Activated CD4-positive, alpha-beta T cell treated with anti-CD3 and anti-CD28 coated beads, Interleukin-2, amount 50 U/mL, for 4 hours (primary cell): ENCODE data around the gene PHLDB2.

Experiments
- DNase-seq, 2 experiments: peaks; one replicate each; pipeline ENCODE4 v3.0.0-alpha.2; 2020

The PHLDB2 gene

GRCh38 chr3:111929484-111929883 is 70.4 kb downstream of the PHLDB2 start:
- DNase-seq, result no peak

- DNase-seq, result no peak
These were observed 73.9 kb downstream of the PHLDB2 start for GRCh38 chr3:111932946-111933345.

GRCh38 chr3:111936191-111936841 is 77.3 kb downstream of the PHLDB2 start:
- no peak for DNase-seq

- no peak for DNase-seq
These were observed 77.9 kb downstream of the PHLDB2 start for GRCh38 chr3:111936967-111937366.

- no peak for DNase-seq
These were observed 78.8 kb downstream of the PHLDB2 start for GRCh38 chr3:111937871-111938270.

GRCh38 chr3:111939873-111940272 is 80.8 kb downstream of the PHLDB2 start:
- no peak for DNase-seq

GRCh38 chr3:111943533-111943932 is 84.5 kb downstream of the PHLDB2 start:
- no peak for DNase-seq

GRCh38 chr3:111944372-111944771 is 85.3 kb downstream of the PHLDB2 start:
- DNase-seq, result no peak

GRCh38 chr3:111947231-111947630 is 88.2 kb downstream of the PHLDB2 start:
- DNase-seq, result no peak

- no peak for DNase-seq
These were observed 89.7 kb downstream of the PHLDB2 start for GRCh38 chr3:111948786-111949185.

GRCh38 chr3:111949712-111950111 is 90.6 kb downstream of the PHLDB2 start:
- DNase-seq, result no peak

- no peak for DNase-seq
These were observed 92.0 kb downstream of the PHLDB2 start for GRCh38 chr3:111951032-111951431.

- DNase-seq, result no peak
These were observed 93.0 kb downstream of the PHLDB2 start for GRCh38 chr3:111952086-111952485.

GRCh38 chr3:111952866-111953450 is 93.9 kb downstream of the PHLDB2 start:
- no peak for DNase-seq

GRCh38 chr3:111954228-111954990 is 95.3 kb downstream of the PHLDB2 start:
- no peak for DNase-seq

GRCh38 chr3:111955876-111956275 is 96.8 kb downstream of the PHLDB2 start:
- no peak for DNase-seq

- DNase-seq, result no peak
These were observed 97.4 kb downstream of the PHLDB2 start for GRCh38 chr3:111956449-111956848.

- no peak for DNase-seq
These were observed 98.1 kb downstream of the PHLDB2 start for GRCh38 chr3:111956995-111957734.

GRCh38 chr3:111961461-111962164 is 102.5 kb downstream of the PHLDB2 start:
- DNase-seq, result no peak

- DNase-seq, result no peak
These were observed 104.4 kb downstream of the PHLDB2 start for GRCh38 chr3:111963424-111963823.

GRCh38 chr3:111965484-111965883 is 106.4 kb downstream of the PHLDB2 start:
- DNase-seq, result no peak

- no peak for DNase-seq
These were observed 108.0 kb downstream of the PHLDB2 start for GRCh38 chr3:111967068-111967467.
